K562 (cell line): ENCODE measurements around the gene PDLIM4. TPM values are rescaled to one million over a fixed set of nuclear protein-coding genes. Genes with fewer than 3 reads are reported as not detected.
A peak's percentile ranks its signal among the peaks of the same experiment; 100 is the strongest.

ENCODE experiments used
- ATF6 ChIP-seq: sonication (generic); formaldehyde crosslinking; IDR thresholded peaks from 2 replicates; pipeline ENCODE4 v1.4.0; 2020; ENCODE audit warnings: mild to moderate bottlenecking, missing genetic modification reagents
- ATF7 ChIP-seq: fragments of 450-650 bp; IDR thresholded peaks from 2 replicates; pipeline ENCODE4 v1.7.1; 2014; ENCODE audit warnings: mild to moderate bottlenecking, moderate library complexity
- CBFA2T3 ChIP-seq: fragments of 450-650 bp; IDR thresholded peaks from 2 replicates; pipeline ENCODE4 v1.6.1; 2017
- CCNT2 ChIP-seq: IDR thresholded peaks from 2 replicates; pipeline ENCODE4 v1.6.1; 2011; ENCODE audit warnings: borderline replicate concordance, low read depth, mild to moderate bottlenecking, moderate library complexity, mixed read lengths, low read length; ENCODE audit not compliant: insufficient read length; ENCODE audit errors: extremely low read depth
- CTCF ChIP-seq, 3 experiments: IDR thresholded peaks in 2 of 3; conservative IDR thresholded peaks in 1 of 3; 2 replicates each; pipeline ENCODE4 v1.5.1; 2011 to 2012; ENCODE audit warnings: low read length in 3 of 3, mild to moderate bottlenecking in 3 of 3, control low read depth in 2 of 3, improper control_type of control experiment in 1 of 3, inconsistent platforms in 1 of 3, low read depth in 1 of 3, mixed read lengths in 1 of 3, moderate library complexity in 1 of 3; ENCODE audit not compliant: insufficient read depth in 2 of 3
- E2F6 ChIP-seq, 2 experiments: IDR thresholded peaks; 2 replicates each; pipeline ENCODE4 v1.6.1; 2011; ENCODE audit warnings: borderline replicate concordance in 1 of 2, control low read depth in 1 of 2, low read depth in 1 of 2, low read length in 1 of 2, mild to moderate bottlenecking in 1 of 2, mixed read lengths in 1 of 2, moderate library complexity in 1 of 2; ENCODE audit not compliant: insufficient read depth in 1 of 2, insufficient read length in 1 of 2, poor library complexity in 1 of 2, severe bottlenecking in 1 of 2; ENCODE audit errors: extremely low read depth in 1 of 2
- JUN ChIP-seq, 2 experiments: sonication (generic) in 1 of 2; formaldehyde crosslinking in 1 of 2; IDR thresholded peaks; 2 replicates each; pipeline versions ENCODE4 v1.6.1 to v1.8.0; 2012 to 2022; ENCODE audit warnings: borderline replicate concordance in 2 of 2, mild to moderate bottlenecking in 2 of 2, improper control_type of control experiment in 1 of 2, low read depth in 1 of 2, low read length in 1 of 2, missing genetic modification reagents in 1 of 2
- MTF1 ChIP-seq: fragments of 250-450 bp; sonication (Bioruptor Pico); IDR thresholded peaks from 2 replicates; pipeline ENCODE4 v1.9.0; 2021; ENCODE audit warnings: moderate library complexity, mild to moderate bottlenecking, inconsistent platforms, borderline replicate concordance
- PHB ChIP-seq: fragments of 250-450 bp; sonication (Bioruptor Pico); IDR thresholded peaks from 2 replicates; pipeline ENCODE4 v1.5.0; 2021
- PHF20 ChIP-seq: fragments of 450-650 bp; IDR thresholded peaks from 2 replicates; pipeline ENCODE4 v1.6.1; 2018; ENCODE audit not compliant: partially characterized antibody
- SNAPC5 ChIP-seq: fragments of 250-450 bp; sonication (Bioruptor Pico); IDR thresholded peaks from 2 replicates; pipeline ENCODE4 v1.8.0; 2021; ENCODE audit warnings: moderate library complexity, mild to moderate bottlenecking, inconsistent platforms
- SP1 ChIP-seq: sonication (generic); formaldehyde crosslinking; IDR thresholded peaks from 2 replicates; pipeline ENCODE4 v1.8.1; 2022; ENCODE audit warnings: mild to moderate bottlenecking, missing genetic modification reagents
- TFAP4 ChIP-seq: sonication (generic); formaldehyde crosslinking; IDR thresholded peaks from 2 replicates; pipeline ENCODE4 v1.8.0; 2022; ENCODE audit warnings: missing genetic modification reagents, mild to moderate bottlenecking, moderate library complexity, borderline replicate concordance
- ZNF395 ChIP-seq: fragments of 200-800 bp; sonication (Bioruptor generic); IDR thresholded peaks from 2 replicates; pipeline ENCODE4 v1.6.1; 2017; ENCODE audit warnings: missing genetic modification characterization, missing compliant biosample characterization
- ZNF507 ChIP-seq: conservative IDR thresholded peaks from 2 replicates; pipeline ENCODE4 v1.6.1; 2017; ENCODE audit warnings: missing genetic modification characterization, missing compliant biosample characterization
- ZNF561 ChIP-seq: fragments of 450-650 bp; formaldehyde crosslinking; conservative IDR thresholded peaks from 2 replicates; pipeline ENCODE4 v1.4.0; 2020; ENCODE audit warnings: mild to moderate bottlenecking, moderate library complexity
- ZNF583 ChIP-seq: fragments of 250-450 bp; sonication (Bioruptor Pico); IDR thresholded peaks from 2 replicates; pipeline ENCODE4 v1.4.0; 2020
- polyA plus RNA-seq, 8 experiments: library from polyadenylated mRNA; depleted of rRNA in 4 of 8; stranded (reverse) in 5 of 8; unstranded in 3 of 8; fragments of >200 nt; fragmentation: Nextera tagmentation in 2 of 8; fragmentation: Illumina TruSeq in 1 of 8; extraction: Ambion mirVana in 2 of 8; extraction: Trizol in 1 of 8; gene quantifications; 2 replicates each; pipeline versions ENCODE4 v1.2.1 to v1.2.3, GENCODE V29; 2011 to 2014; ENCODE audit warnings: inconsistent platforms in 1 of 8, missing spikeins in 1 of 8
- total RNA-seq, 7 experiments: library from RNA; depleted of rRNA in 6 of 7; stranded (reverse); fragments of >200 nt in 6 of 7; fragmentation: Illumina TruSeq in 2 of 7; extraction: Trizol in 2 of 7; gene quantifications; 2 replicates each; pipeline versions ENCODE4 v1.2.1 to v1.2.3, GENCODE V29; 2011 to 2021; ENCODE audit warnings: low replicate concordance in 1 of 7

PDLIM4 gene
- total and polyA plus RNA-seq, 9 of the 15 experiments (the other 6 are each of a cell fraction or from before 2014, with no cell fraction given): 0.28 to 32.8 (median 13.1) TPM

GRCh38 chr5:132293066-132293991 is 35.8 kb downstream of the PDLIM4 start (continued):
- TF ChIP-seq ATF6 (CRISPR knock-in tag): 0 out of 2 replicates have a peak, but pooled peaks have one; percentile 11
- TF ChIP-seq ZNF395 (CRISPR knock-in tag): peak; percentile 90
- TF ChIP-seq SNAPC5 (CRISPR knock-in tag): no peak
- peak; percentile 49; the same call in 1 of the 2 replicates for TF ChIP-seq ZNF583 (CRISPR knock-in tag)
- no peak for TF ChIP-seq ZNF507 (tag)
- TF ChIP-seq SP1 (CRISPR knock-in tag): peak; percentile 79
- 0 out of 2 replicates have a peak, but pooled peaks have one; percentile 6 for TF ChIP-seq JUN (IDR thresholded peaks at IDR 0.05; ENCODE audit: borderline replicate concordance, low read depth, low read length)
- no peak for TF ChIP-seq JUN (CRISPR knock-in tag; IDR thresholded peaks at IDR 0.05; ENCODE audit: borderline replicate concordance)
- peak; percentile 7 to 38 for TF ChIP-seq E2F6 (IDR thresholded peaks at IDR 0.05; ENCODE audit: borderline replicate concordance in 1 of 2, extremely low read depth in 1 of 2, insufficient read depth in 1 of 2, insufficient read length in 1 of 2, low read depth in 1 of 2, low read length in 1 of 2, poor library complexity in 1 of 2, severe bottlenecking in 1 of 2)
- no peak for TF ChIP-seq ZNF561
- peak; percentile 81 for TF ChIP-seq CCNT2
- TF ChIP-seq PHB: no peak
- peak; percentile 63 for TF ChIP-seq PHF20
- TF ChIP-seq CBFA2T3: peak; percentile 41
- peak; percentile 91 for TF ChIP-seq ATF7
- peak; percentile 72 for TF ChIP-seq TFAP4 (CRISPR knock-in tag)
- TF ChIP-seq CTCF (IDR thresholded peaks at IDR 0.05 in 2 of 3, conservative IDR thresholded peaks at IDR 0.05 in 1 of 3; ENCODE audit: insufficient read depth in 2 of 3, low read depth in 1 of 3, low read length in 3 of 3): peak in 2 of 3 experiments; percentile 21 to 22; a peak in 2 of 6 replicates
- 0 out of 2 replicates have a peak, but pooled peaks have one; percentile 13 for TF ChIP-seq MTF1
